Endothelial cell of umbilical vein (primary cell): ENCODE measurements around the gene SYDE2. TPM values are rescaled to one million over a fixed set of nuclear protein-coding genes. Genes with fewer than 3 reads are reported as not detected.

ENCODE experiments used
- BruUV-seq: library from RNA; stranded (reverse); fragments of 400-500 nt; replicated peaks from 2 replicates; lab custom pipeline; 2021; lab: Mats Ljungman, UMichigan
- CTCF ChIA-PET: fragments of 300-600, 350-600 bp; sonication (Branson Sonifier 250); formaldehyde crosslinking; loops from one replicate; lab custom pipeline; 2021; ENCODE audit warnings: antibody characterized with exemption, inconsistent platforms; lab: Charles Lee
- POLR2A ChIA-PET: fragments of 300-600, 350-600 bp; sonication (Branson Sonifier 250); formaldehyde crosslinking; loops from one replicate; lab custom pipeline; 2021; ENCODE audit warnings: antibody characterized with exemption, inconsistent platforms; lab: Charles Lee
- DNase-seq: peaks from one replicate; pipeline ENCODE4 v3.0.0-alpha.2; 2011; ENCODE audit warnings: low read depth, low spot score
- FAIRE-seq: peaks from 2 replicates; lab custom pipeline; 2011; peaks lifted over from hg19 to GRCh38; lab: Jason Lieb, UNC
- H2AFZ ChIP-seq: 2 replicates; pipeline ENCODE4 v1.6.0; 2012; ENCODE audit warnings: low read depth, low read length, control low read depth, inconsistent platforms
- H3K27ac ChIP-seq: 2 replicates; pipeline ENCODE4 v1.5.1; 2011; ENCODE audit warnings: low read depth, mild to moderate bottlenecking, control low read depth, low read length, moderate library complexity; ENCODE audit not compliant: insufficient read depth
- H3K27me3 ChIP-seq, 2 experiments: 2 replicates each; pipeline versions ENCODE4 v1.6.0 to v1.6.1; 2011; ENCODE audit warnings: low read length in 2 of 2, mixed read lengths in 1 of 2; ENCODE audit not compliant: control insufficient read depth in 2 of 2, insufficient read depth in 2 of 2
- H3K36me3 ChIP-seq, 2 experiments: 2 replicates in 1 of 2; 3 replicates in 1 of 2; pipeline ENCODE4 v1.5.1; 2011; ENCODE audit warnings: low read length in 2 of 2, mild to moderate bottlenecking in 1 of 2, moderate library complexity in 1 of 2; ENCODE audit not compliant: control insufficient read depth in 2 of 2, insufficient read depth in 2 of 2; ENCODE audit errors: extremely low read depth in 1 of 2
- H3K4me1 ChIP-seq: 3 replicates; pipeline ENCODE4 v1.5.1; 2011; ENCODE audit warnings: mild to moderate bottlenecking, low read length; ENCODE audit not compliant: control insufficient read depth, insufficient read depth; ENCODE audit errors: extremely low read depth
- H3K4me2 ChIP-seq: 2 replicates; pipeline ENCODE4 v1.6.1; 2011; ENCODE audit warnings: low read length, control low read depth, mixed read lengths; ENCODE audit not compliant: insufficient read depth
- H3K4me3 ChIP-seq, 3 experiments: fragments of 200-600 bp in 1 of 3; sonication (generic), shearing (Covaris generic) in 1 of 3; replicated peaks in 1 of 3; 2 replicates each; pipeline ENCODE4 v1.5.1; 2011 to 2016; ENCODE audit warnings: control low read depth in 3 of 3, low read length in 3 of 3, mild to moderate bottlenecking in 2 of 3, inconsistent platforms in 1 of 3, low read depth in 1 of 3, moderate library complexity in 1 of 3; ENCODE audit not compliant: insufficient read depth in 1 of 3
- H3K79me2 ChIP-seq: 2 replicates; pipeline ENCODE4 v1.6.0; 2012; ENCODE audit warnings: low read length, inconsistent platforms; ENCODE audit not compliant: control insufficient read depth, insufficient read depth
- H3K9ac ChIP-seq: replicated peaks from 2 replicates; pipeline ENCODE3; 2011; ENCODE audit warnings: low read length, control low read depth; ENCODE audit not compliant: insufficient read depth; ENCODE audit errors: extremely low read depth
- H3K9me1 ChIP-seq: replicated peaks from 3 replicates; pipeline ENCODE4 v1.6.0; 2011; ENCODE audit warnings: mild to moderate bottlenecking, low read length; ENCODE audit not compliant: control insufficient read depth, insufficient read depth; ENCODE audit errors: extremely low read depth
- H3K9me3 ChIP-seq: replicated peaks from 2 replicates; pipeline ENCODE4 v1.5.1; 2012; ENCODE audit warnings: low read length, inconsistent platforms; ENCODE audit not compliant: control insufficient read depth, insufficient read depth
- H4K20me1 ChIP-seq: replicated peaks from 2 replicates; pipeline ENCODE3; 2011; ENCODE audit warnings: mild to moderate bottlenecking, low read length; ENCODE audit not compliant: control insufficient read depth, insufficient read depth; ENCODE audit errors: extremely low read depth
- CTCF ChIP-seq, 2 donors: IDR thresholded peaks; 1 replicate in 1 of 2; 2 replicates in 1 of 2; pipeline ENCODE4 v1.5.1; 2011; ENCODE audit warnings: low read length in 2 of 2, mild to moderate bottlenecking in 2 of 2, moderate library complexity in 2 of 2, control low read depth in 1 of 2, inconsistent platforms in 1 of 2, low read depth in 1 of 2; ENCODE audit not compliant: insufficient read depth in 1 of 2; ENCODE audit errors: extremely low read depth in 1 of 2
- EZH2 ChIP-seq: IDR thresholded peaks from 2 replicates; pipeline ENCODE4 v1.6.1; 2012; ENCODE audit warnings: borderline replicate concordance, low read depth, mild to moderate bottlenecking, moderate library complexity, low read length, inconsistent platforms; ENCODE audit not compliant: severe bottlenecking
- FOS ChIP-seq: IDR thresholded peaks from 2 replicates; pipeline ENCODE4 v1.6.1; 2011; ENCODE audit warnings: mild to moderate bottlenecking, low read length, moderate library complexity, borderline replicate concordance; ENCODE audit not compliant: insufficient read depth
- GATA2 ChIP-seq: IDR thresholded peaks from 2 replicates; pipeline ENCODE4 v1.7.0; 2011; ENCODE audit warnings: low read depth, mild to moderate bottlenecking, moderate library complexity, mixed read lengths, low read length; ENCODE audit not compliant: insufficient read length, insufficient read depth
- JUN ChIP-seq: IDR thresholded peaks from 2 replicates; pipeline ENCODE4 v1.6.1; 2011; ENCODE audit warnings: borderline replicate concordance, low read depth; ENCODE audit not compliant: insufficient read length, insufficient read depth
- MAX ChIP-seq: IDR thresholded peaks from 2 replicates; pipeline ENCODE4 v1.6.1; 2011; ENCODE audit not compliant: insufficient read depth, insufficient read length
- MYC ChIP-seq: IDR thresholded peaks from one replicate; pipeline ENCODE4 v1.6.1; 2011; ENCODE audit warnings: mild to moderate bottlenecking, low read depth, low read length
- POLR2A ChIP-seq: IDR thresholded peaks from 2 replicates; pipeline ENCODE4 v1.6.1; 2012; ENCODE audit warnings: low read depth, mild to moderate bottlenecking, control low read depth, low read length
- POLR2AphosphoS5 ChIP-seq: IDR thresholded peaks from 2 replicates; pipeline ENCODE4 v1.6.1; 2012; ENCODE audit warnings: low read depth, mild to moderate bottlenecking, control low read depth, low read length, moderate library complexity; ENCODE audit not compliant: insufficient read depth
- dilution Hi-C: fragments of 300-500 bp; cut with MboI; formaldehyde crosslinking; loops from one replicate; pipeline ENCODE4 v1.15.0; 2019; ENCODE audit warnings: low sequenced_read_pairs; ENCODE audit not compliant: extremely low pct_ligation_motif_present
- intact Hi-C: fragments of 100-400 bp; cut with micrococcal nuclease; formaldehyde crosslinking; loops from one replicate; pipeline ENCODE4 v1.10.0; 2022
- polyA plus RNA-seq, 4 experiments: library from polyadenylated mRNA; depleted of rRNA in 3 of 4; stranded (reverse) in 3 of 4; unstranded in 1 of 4; fragments of >200 nt; gene quantifications; 2 replicates each; pipeline versions ENCODE4 v1.2.1 to v1.2.3, GENCODE V29; 2011 to 2012; ENCODE audit warnings: missing spikeins in 1 of 4
- total RNA-seq: library from RNA; stranded (reverse); gene quantifications from 2 replicates; pipeline ENCODE4 v1.2.3, GENCODE V29; 2021

Gene SYDE2
- total and polyA plus RNA-seq, 2 donors (not counting 3 experiments of a cell fraction or from before 2014, with no cell fraction given): 0.52 to 3.1 TPM

- Histone ChIP-seq H3K4me3 (no peak overlapping the region), H3K79me2 (no peaks in the 10 kb centered on the region), H3K9me1 (no peaks in the 10 kb centered on the region), H3K27me3 (no peaks in the 10 kb centered on the region), H3K9ac (no peak overlapping the region), H3K9me3 (no peaks in the 10 kb centered on the region), H2AFZ (no peak overlapping the region), H3K4me2 (no peak overlapping the region), H3K36me3 (no peaks in the 10 kb centered on the region), H3K4me1 (no peaks in the 10 kb centered on the region), H3K27ac (no peak overlapping the region), H4K20me1 (no peaks in the 10 kb centered on the region)
- dilution Hi-C loops (no loop called here), intact Hi-C loops (no loop called here)
- DNase-seq (no peak), FAIRE-seq (no peak)
- no TSS peak for BruUV-seq
- ChIA-PET POLR2A (no interaction called here), CTCF (interaction anchor here (1.2 to 1.9 kb wide), 4 partner anchors 10 to 96 kb away, joined by 3 to 5 read pairs (median 4); no protein-coding TSS in a partner anchor)
- TF ChIP-seq FOS (no peak), EZH2 (no peak), POLR2AphosphoS5 (no peak), JUN (no peak), GATA2 (no peak), CTCF (IDR thresholded peaks at IDR 0.05; ENCODE audit: extremely low read depth in 1 of 2, insufficient read depth in 1 of 2, low read depth in 1 of 2, low read length in 2 of 2) (no peak), MAX (no peak), MYC (no peak), POLR2A (no peak)
Observed at GRCh38 chr1:85158910-85159309, 41.9 kb downstream of the SYDE2 start.
